ENCODE data around the gene RFX1. TPM values are rescaled to one million over a fixed set of nuclear protein-coding genes. Genes with fewer than 3 reads are reported as not detected.

The RFX1 gene
- total RNA-seq (2022; extraction: Qiagen RNA extraction): 4.0 to 6.5 TPM (median 4.6 TPM) in 5 replicates

DNA sequence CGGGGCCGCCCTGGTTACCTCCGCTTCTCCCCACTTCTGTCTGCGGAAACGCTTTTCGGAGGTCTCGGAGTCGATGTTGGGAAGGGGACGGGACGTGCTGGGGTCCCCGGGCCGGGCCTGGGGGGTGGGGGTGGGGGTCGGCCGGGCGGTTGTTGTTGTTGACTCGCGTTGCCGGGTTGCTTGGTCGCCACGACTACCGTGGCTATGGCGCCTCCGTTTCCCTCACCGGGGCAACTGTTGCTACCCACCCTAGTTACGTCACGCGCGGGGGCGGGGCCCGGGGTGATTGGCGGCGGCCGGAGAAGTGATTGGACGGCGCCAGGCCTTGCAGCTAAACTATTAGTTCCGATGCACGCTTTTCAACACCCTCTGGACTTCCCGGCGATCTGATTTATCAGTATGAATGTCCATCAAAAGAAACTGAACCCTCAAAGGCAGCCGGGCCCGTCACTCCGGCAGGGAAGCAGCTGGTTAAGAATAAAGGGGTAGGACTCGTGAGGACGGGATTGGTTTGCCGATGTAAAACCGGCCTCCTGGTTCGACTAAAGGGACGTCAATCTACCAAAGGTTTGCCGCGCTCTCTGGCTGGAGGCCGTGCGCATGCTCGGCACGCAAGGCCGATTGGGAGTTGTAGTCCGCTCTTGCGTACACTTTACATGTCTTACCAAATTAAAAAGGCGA lies at the start of gene RFX1:
RFX1 (minus strand) TSS at position 236 of the 681 bp plus-strand sequence. CDS start 12,477 bp downstream, outside the sequence.

DNA sequence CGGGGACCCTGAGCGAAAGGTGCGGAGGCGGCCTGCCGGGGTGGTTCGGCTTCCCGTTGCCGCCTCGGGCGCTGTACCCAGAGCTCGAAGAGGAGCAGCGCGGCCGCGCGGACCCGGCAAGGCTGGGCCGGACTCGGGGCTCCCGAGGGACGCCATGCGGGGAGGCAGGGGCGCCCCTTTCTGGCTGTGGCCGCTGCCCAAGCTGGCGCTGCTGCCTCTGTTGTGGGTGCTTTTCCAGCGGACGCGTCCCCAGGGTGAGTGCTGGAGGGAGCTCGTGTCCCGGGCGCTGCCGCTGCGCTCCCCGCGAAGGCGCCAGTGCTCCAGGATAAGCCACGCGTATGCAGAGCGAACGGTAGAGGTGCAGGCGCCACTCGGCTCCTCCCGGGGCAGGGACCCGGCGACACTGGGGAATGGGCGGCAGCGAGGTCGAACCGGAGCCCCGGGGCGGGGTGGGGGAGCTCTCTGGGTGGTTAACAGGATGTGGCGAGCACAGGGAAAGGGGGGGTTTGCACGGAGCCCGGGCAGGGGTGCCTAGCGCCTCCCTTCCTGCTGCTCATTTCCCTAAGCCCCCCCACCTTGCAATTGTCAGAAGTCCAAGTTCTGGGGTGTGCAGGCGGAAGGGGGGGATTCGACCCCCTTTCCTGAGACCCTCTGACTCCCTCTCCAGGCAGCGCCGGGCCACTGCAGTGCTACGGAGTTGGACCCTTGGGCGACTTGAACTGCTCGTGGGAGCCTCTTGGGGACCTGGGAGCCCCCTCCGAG lies 25.8 kb upstream of the RFX1 start, which contains the start of gene IL27RA:
IL27RA (plus strand) TSS at position 44 of the 762 bp plus-strand sequence; CDS start at position 155, 111 bp downstream.

DNA sequence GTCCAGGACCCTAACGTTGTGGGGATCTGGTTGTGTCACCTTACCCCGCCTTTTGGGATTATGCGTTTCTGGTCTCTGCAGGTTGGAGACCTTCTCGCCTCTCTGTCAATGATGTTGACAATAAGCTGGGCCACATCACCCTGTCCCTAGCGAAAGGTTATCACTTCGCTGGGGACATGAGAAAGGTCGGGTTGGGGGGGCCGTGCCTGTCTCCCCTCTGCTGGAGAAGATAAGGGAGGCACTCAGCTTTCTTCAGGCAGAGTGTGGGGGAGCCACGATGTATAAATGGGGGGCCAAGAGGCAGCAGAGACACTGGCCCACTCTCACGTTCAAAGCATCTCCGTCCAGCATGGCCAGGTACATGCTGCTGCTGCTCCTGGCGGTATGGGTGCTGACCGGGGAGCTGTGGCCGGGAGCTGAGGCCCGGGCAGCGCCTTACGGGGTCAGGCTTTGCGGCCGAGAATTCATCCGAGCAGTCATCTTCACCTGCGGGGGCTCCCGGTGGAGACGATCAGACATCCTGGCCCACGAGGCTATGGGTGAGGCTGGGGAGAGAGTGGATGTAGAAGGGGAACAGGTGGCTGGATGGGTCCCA lies 21.8 kb upstream of the RFX1 start, which contains the start of gene RLN3:
RLN3 (plus strand) TSS at position 293 of the 595 bp plus-strand sequence; CDS start at position 350, 57 bp downstream.

DNA sequence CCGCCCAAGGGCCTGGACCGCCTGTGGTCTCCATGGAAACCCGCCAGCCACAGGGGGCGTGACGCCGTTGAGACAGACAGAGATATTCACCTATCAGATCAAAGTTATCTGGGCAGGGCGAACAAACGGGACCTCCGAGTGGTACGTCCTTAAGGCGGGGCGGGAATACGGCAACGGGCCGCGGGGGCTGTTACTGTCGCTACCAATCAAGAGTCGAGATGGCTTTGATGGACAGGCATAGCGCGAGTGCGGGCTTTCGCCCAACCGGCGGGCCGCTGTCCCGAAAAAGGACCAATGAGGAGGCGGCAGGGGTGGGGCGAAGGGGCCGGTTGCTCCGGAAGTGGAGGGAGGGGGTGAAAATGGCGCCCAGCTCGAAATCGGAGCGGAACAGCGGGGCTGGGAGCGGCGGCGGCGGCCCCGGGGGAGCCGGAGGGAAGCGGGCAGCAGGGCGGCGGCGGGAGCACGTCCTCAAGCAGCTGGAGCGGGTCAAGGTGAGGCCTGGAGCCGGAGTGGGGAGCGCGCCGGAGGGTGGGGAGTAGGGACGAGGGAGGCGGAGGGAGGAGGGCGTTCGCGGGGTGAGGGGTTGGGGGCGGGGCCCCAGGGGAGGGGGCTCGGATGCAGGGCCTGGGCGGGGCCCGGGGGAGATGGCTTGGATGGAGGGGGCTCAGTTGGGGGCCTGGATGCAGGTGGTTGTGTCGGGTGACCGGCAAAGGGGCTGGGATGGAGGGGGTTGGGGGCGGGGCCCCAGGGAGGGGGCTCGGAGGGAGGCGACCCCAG lies 53.8 kb downstream of the RFX1 start, which contains the start of gene DCAF15:
DCAF15 (plus strand) TSS at position 356 of the 777 bp plus-strand sequence; CDS start at position 360, 4 bp downstream.

DNA sequence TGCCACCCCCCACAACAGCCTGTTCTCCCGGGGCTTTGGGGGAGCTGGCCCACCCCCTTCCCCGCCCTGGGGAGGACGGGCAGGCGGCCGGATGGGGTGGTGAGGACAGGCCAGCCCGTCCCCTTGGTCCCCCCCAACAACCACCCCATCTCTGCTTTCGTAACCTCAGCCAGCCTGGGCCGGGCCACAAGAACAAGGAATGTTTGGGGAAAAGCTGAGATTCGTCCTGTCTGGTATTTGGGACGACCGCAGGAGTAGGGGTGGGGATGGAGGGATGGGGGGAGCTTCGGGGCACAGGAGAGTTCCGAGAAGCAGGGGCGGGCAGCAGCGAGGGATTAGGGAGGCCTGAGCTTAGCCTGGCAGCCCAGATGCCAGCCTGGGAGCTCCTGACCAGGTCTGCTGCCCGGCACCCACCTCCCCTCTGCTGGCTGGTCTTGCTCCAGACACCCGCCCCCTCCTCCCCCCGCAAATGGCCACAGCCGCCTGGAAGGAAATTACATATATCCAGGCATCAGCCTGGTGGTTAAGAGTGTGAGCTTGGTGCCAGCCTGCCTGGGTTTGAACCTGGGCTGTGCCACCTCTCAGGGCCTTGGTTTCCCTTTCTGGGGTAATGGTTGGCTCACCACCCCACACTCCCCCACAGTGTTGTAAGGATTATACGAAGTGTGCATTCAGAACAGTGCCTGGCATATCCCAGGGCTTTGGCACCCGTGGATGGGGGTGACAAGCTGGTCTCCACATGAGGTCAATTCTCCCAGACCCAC lies 67.6 kb downstream of the RFX1 start, which contains the start of gene PODNL1:
PODNL1 (minus strand) TSS at position 117 of the 764 bp plus-strand sequence. CDS start 236 bp downstream, outside the sequence.

Other genes with a start within 250 kb of the RFX1 start
- gene MRI1, start 241.8 kb downstream of the RFX1 start, total RNA-seq (2022; extraction: Qiagen RNA extraction): 10.3 to 12.9 TPM (median 12.5 TPM) in 5 replicates
- gene C19orf53, start 231.9 kb downstream of the RFX1 start, total RNA-seq (2022; extraction: Qiagen RNA extraction): 116 to 210 TPM (median 201 TPM) in 5 replicates
- gene ZSWIM4, start 210.9 kb downstream of the RFX1 start, total RNA-seq (2022; extraction: Qiagen RNA extraction): 3.0 to 3.6 TPM (median 3.5 TPM) in 5 replicates
- gene NANOS3, start 129.2 kb downstream of the RFX1 start, total RNA-seq (2022; extraction: Qiagen RNA extraction): 1.0 to 4.3 TPM (median 2.9 TPM) in 5 replicates
- 0.26 to 1.0 TPM (median 0.46 TPM) in 5 replicates for gene BRME1, start 100.2 kb downstream of the RFX1 start, total RNA-seq (2022; extraction: Qiagen RNA extraction)
- gene CC2D1A, start 100.1 kb downstream of the RFX1 start, total RNA-seq (2022; extraction: Qiagen RNA extraction): 8.8 to 9.8 TPM (median 9.3 TPM) in 5 replicates
- gene PODNL1, start 67.9 kb downstream of the RFX1 start, total RNA-seq (2022; extraction: Qiagen RNA extraction): 0.86 to 1.7 TPM (median 1.1 TPM) in 5 replicates
- gene DCAF15, start 53.8 kb downstream of the RFX1 start, total RNA-seq (2022; extraction: Qiagen RNA extraction): 15.9 to 19.9 TPM (median 19.6 TPM) in 5 replicates
- gene RLN3, start 21.8 kb upstream of the RFX1 start, total RNA-seq (2022; extraction: Qiagen RNA extraction): not detected in 5 replicates
- gene IL27RA, start 25.4 kb upstream of the RFX1 start, total RNA-seq (2022; extraction: Qiagen RNA extraction): 8.8 to 10.3 TPM (median 9.4 TPM) in 5 replicates
- gene PALM3, start 55.8 kb upstream of the RFX1 start, total RNA-seq (2022; extraction: Qiagen RNA extraction): 1.6 to 2.3 TPM (median 2.0 TPM) in 5 replicates
- gene MISP3, start 66.5 kb upstream of the RFX1 start, total RNA-seq (2022; extraction: Qiagen RNA extraction): 1.7 to 4.3 TPM (median 3.8 TPM) in 5 replicates
- gene C19orf67, start 79.5 kb upstream of the RFX1 start, total RNA-seq (2022; extraction: Qiagen RNA extraction): not detected in 5 replicates
- 33.4 to 41.5 TPM (median 35.0 TPM) in 5 replicates for gene SAMD1, start 84.4 kb upstream of the RFX1 start, total RNA-seq (2022; extraction: Qiagen RNA extraction)
- gene PRKACA, start 111.4 kb upstream of the RFX1 start, total RNA-seq (2022; extraction: Qiagen RNA extraction): 28.1 to 44.1 TPM (median 31.8 TPM) in 5 replicates
- 28.0 to 30.6 TPM (median 30.2 TPM) in 5 replicates for gene ASF1B, start 130.3 kb upstream of the RFX1 start, total RNA-seq (2022; extraction: Qiagen RNA extraction)
- 6.2 to 8.1 TPM (median 7.2 TPM) in 5 replicates for gene ADGRL1, start 199.8 kb upstream of the RFX1 start, total RNA-seq (2022; extraction: Qiagen RNA extraction)

Data from A549 treated with Hydrocortisone at 1 μM for 4 hours (cell line).